HK-2 (cell line): Measurements from ENCODE around the gene ACOXL.

Experiments
- DNase-seq: peaks from one replicate; pipeline ENCODE4 v3.0.0-alpha.2; 2018; ENCODE audit not compliant: unreplicated experiment

The ACOXL gene

GRCh38 chr2:111116011-111116746 lies 383.8 kb downstream of the ACOXL start:
- no peak for DNase-seq

- peak; percentile 66 for DNase-seq
Observed at GRCh38 chr2:111116843-111117597, 384.6 kb downstream of the ACOXL start.

GRCh38 chr2:111117598-111118480 lies 385.5 kb downstream of the ACOXL start:
- DNase-seq = peak; percentile 18

GRCh38 chr2:111118481-111118980 lies 386.2 kb downstream of the ACOXL start:
- DNase-seq = no peak

GRCh38 chr2:111118981-111119821 lies 386.8 kb downstream of the ACOXL start:
- no peak for DNase-seq

- DNase-seq = no peak
Observed at GRCh38 chr2:111119822-111120252, 387.5 kb downstream of the ACOXL start.

GRCh38 chr2:111120253-111121027 lies 388.1 kb downstream of the ACOXL start, which contains the start of gene BCL2L11:
BCL2L11 (plus strand) TSS chr2:111120914; CDS start chr2:111123746, 2,832 bp downstream.
- DNase-seq = peak; percentile 94

GRCh38 chr2:111121028-111121827 lies 388.9 kb downstream of the ACOXL start:
- DNase-seq = peak; percentile 64

GRCh38 chr2:111121828-111122630 lies 389.7 kb downstream of the ACOXL start:
- DNase-seq = peak; percentile 91

- DNase-seq = peak; percentile 72
Observed at GRCh38 chr2:111122631-111123421, 390.5 kb downstream of the ACOXL start.

GRCh38 chr2:111123751-111124150 lies 391.4 kb downstream of the ACOXL start:
- DNase-seq = no peak

- no peak for DNase-seq
Observed at GRCh38 chr2:111126581-111126980, 394.2 kb downstream of the ACOXL start.

GRCh38 chr2:111127351-111127750 lies 395.0 kb downstream of the ACOXL start:
- no peak for DNase-seq

- DNase-seq = no peak
Observed at GRCh38 chr2:111128096-111128495, 395.7 kb downstream of the ACOXL start.

GRCh38 chr2:111133603-111134002 lies 401.2 kb downstream of the ACOXL start:
- no peak for DNase-seq

- DNase-seq = no peak
Observed at GRCh38 chr2:111134055-111134454, 401.7 kb downstream of the ACOXL start.

- DNase-seq = no peak
Observed at GRCh38 chr2:111135237-111135909, 403.0 kb downstream of the ACOXL start.
